Stimulated activated CD8-positive, alpha-beta memory T cell treated with anti-CD3 and anti-CD28 coated beads, Interleukin-7, amount 100 ng/mL, for 48 hours (primary cell): ENCODE results near the gene SLC43A1.
"Not testable (repeated sequence)": the region's sequence is repeated elsewhere in the genome, so short reads cannot be mapped to it uniquely, and the experiment has no call there.

Source experiments
- DNase-seq, 2 donors: peaks; one replicate each; pipeline ENCODE4 v3.0.0-alpha.2; 2020; ENCODE audit warnings: low read depth in 1 of 2; ENCODE audit errors: extremely low read depth in 1 of 2

SLC43A1 gene

GRCh38 chr11:57515332-57516060 lies at the start of gene SLC43A1:
SLC43A1 (minus strand) TSS chr11:57515702; CDS start chr11:57514111, 1,591 bp downstream.
- DNase-seq: no peak

DNA sequence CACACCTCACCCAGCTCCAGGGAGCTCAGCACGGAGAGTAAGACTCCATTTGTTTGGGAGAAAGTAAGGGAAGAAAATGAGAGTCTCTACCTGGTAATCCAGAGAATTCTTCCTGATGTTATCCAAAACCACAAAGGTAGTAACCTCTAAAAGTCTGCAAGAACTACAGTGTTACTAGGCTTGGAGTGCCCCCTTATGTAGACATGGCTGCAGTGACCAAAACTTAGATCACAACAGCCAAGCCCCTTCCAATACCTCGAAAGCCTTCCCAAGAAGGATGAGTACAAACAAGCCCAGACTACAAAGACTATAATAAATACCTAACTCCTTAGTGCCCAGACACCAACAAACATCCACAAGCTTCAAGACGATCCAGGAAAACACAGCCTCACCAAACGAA lies 47.1 kb upstream of the SLC43A1 start:
- no peak for DNase-seq

DNA sequence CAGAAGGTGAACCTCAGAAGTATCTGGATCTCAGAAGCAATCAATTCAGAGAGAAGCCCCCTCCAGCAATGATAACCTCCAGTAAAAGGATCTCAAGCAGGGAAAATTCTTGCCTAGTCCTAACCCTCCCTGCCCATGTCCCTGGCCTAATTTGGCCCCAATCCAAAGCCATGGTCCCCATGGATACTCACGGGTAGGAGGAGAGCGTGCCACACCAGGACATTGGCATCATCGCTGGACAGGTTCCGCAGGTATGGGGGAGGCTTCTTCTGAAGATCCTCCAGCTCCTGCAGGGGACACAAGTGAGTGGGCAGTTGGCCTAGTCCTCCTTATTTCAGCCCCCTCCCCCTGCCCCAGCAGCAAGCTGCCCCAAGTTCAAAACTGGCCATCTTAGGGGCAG lies 44.6 kb upstream of the SLC43A1 start:
- DNase-seq: no peak

DNA sequence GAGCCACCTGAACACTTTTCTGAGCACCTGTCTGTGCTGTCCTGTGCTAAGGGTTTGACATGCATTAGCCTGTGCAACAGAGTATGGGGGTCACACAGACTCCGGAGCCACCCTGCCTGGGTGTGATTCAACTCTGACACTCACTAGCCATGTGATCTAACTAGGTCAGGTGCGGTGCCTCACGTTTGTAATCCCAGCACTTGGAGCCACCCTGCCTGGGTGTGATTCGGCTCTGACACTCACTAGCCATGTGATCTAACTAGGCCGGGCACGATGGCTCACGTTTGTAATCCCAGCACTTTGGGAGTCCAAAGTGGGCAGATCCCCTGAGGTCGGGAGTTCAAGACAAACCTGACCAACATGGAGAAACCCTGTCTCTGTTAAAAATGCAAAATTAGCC lies 40.5 kb upstream of the SLC43A1 start:
- DNase-seq: no peak

DNA sequence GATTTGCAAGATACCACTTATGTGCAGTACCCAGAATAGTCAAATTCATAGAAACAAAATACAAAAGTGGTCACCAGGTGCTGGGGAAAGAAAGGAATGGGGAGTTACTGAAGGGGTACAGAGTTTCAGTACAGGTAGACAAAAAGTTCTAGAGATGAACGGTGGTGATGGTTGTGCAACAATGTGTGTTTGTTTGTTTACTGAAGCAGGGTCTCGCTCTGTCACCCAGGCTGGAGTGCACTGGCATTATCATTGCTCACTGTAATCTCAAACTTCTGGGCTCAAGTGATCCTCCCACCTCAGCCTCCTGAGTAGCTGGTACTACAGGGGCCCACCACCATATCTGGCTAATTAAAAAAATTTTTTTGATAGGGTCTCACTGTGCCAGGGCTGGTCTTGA lies 39.9 kb upstream of the SLC43A1 start:
- no peak for DNase-seq

DNA sequence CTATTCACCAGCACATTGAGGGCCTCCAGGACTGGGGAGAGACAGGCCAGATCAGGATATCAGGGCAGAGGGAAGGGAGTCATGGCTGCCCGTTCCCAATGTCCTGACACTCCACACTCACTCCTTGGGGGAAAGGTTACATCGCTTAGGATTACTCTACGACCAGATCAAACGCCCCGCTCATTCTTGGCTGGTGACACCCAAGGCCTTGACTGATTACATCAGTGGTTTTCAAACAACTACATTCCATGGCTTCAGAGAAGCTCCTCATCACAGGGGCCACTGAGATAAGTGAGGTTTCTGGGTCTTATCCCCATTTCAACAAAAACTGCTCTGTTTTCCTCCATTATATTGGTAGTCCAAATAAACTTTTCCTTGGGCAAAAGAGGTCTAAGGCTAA lies 37.0 kb upstream of the SLC43A1 start:
- no peak for DNase-seq

DNA sequence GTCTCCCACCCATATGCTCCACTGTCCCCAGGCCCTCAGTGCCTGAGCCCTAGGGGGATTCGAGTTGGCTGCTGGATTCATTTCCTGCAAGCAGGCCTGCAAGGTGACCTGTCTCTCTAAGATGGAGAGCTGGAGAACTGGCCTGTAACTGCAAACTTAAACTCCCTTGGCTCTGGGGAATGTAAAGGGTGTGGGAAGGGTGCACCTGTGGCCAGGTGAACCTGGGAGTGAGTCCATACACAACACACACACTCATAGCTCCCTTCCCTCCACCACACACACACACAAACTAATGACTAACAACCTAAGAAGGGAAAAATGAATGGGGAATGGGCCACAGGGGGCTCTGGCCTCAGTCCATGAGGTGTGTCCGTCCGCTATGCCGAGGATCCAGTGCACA lies 36.4 kb upstream of the SLC43A1 start:
- DNase-seq: no peak

DNA sequence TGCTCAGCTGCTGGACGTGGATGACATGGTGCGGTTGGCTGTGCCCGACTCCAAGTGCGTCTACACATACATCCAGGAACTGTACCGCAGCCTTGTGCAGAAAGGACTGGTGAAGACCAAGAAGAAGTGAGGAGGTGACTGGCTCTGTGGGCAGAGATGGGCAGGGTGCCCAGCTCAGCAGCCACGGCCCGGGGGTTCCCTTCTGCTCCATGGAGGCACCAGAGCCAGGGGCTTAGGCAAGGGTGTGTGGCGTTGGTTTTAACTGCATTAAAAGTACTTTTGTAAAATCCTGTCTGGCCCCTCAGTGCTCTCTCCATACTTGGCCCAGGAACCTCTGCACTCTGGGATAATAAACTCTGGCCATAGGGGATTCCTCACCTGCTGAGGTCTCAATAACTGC lies 34.5 kb upstream of the SLC43A1 start:
- DNase-seq: no peak

DNA sequence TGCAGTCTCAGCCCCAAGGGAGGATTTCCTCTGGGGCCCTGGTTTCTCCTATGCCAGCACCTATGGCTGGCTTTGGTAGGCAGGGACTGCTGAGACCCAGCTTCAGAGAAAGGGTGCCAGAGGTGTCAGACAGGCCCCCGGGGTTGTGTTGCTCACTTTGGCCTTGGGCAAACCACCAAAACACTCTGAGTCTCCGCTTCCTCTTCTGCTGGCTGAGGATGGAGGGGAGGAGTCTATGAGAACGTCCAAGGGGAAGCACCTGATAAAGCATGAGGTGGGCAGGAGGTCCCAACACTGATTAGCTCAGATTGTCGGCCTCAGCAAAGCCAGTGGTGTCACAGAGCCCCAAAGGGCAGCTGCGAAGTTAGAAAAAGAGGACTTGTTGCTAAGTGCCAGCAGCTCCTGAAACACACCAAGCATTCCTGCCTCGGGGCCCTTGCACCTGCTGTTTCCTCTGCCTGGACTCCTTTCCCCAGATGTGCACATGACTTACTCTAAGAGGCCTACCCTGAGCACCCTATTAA lies 32.4 kb upstream of the SLC43A1 start:
- DNase-seq: no peak

DNA sequence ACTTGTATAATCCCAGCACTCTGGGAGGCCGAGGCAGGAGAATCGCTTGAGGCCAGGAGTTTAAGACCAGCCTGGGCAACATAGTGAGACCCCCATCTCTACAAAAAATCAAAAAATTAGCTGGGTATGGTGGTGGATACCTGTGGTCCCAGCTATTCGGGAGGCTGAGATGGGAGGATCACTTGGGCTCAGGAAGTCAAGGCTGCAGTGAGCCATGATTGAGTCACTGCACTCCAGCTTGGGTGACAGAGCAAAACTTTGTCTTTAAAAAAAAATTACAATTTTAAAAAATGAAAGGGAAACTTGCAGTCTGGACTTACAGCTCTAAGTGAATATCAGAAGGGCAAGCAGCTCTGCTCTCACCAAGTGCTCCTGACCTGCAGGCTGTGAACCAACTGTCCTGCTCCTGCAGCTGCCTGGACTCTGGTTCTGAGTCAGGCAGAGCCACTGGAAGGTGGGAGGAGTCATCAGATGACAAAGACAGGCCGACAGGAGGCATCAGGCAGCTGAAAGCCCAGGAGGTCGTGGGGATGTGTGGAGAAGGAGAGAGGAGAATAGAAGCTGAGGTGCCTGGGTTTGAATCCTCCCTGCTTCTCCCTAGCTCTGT lies 31.5 kb upstream of the SLC43A1 start:
- no peak for DNase-seq

DNA sequence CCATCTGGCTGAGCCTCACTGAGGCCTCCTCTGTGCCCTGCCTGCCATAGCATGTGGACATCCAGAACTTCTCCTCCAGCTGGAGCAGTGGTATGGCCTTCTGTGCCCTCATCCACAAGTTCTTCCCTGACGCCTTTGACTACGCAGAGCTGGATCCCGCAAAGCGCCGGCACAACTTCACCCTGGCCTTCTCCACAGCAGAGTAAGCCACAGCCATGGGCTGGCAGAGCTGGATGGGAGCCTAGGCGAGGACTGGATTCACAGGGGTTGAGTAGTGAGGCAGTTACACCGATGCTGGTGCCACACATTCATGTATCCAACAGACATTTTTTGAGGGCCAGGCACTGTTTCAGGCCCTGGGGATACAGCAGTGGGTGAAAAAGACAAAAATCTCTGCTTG lies 30.9 kb upstream of the SLC43A1 start:
- no peak for DNase-seq

GRCh38 chr11:57545883-57546282 lies 30.4 kb upstream of the SLC43A1 start:
- DNase-seq: no peak

- DNase-seq: no peak
Measured at GRCh38 chr11:57544566-57544965, 29.1 kb upstream of the SLC43A1 start.

DNA sequence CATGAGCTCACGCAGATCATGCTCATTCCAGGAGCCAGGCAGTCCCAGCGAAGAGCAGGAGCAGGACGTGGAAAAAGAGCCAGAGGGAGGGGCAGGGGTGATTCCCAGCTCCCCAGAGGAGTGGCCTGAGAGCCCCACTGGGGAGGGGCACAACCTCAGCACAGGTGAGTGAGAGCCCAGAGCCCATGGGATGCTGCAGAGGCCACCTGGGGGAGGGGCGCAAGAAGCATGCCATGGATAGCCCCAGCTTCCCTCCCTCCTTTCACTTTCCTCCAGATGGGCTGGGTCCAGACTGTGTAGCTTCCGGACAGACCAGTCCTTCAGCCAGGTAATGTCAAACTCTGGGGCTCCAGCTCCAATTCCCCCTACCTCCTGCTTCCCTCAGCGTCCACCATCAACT lies 28.1 kb upstream of the SLC43A1 start:
- DNase-seq: no peak

GRCh38 chr11:57542582-57542981 lies 27.1 kb upstream of the SLC43A1 start:
- no peak for DNase-seq

- no peak for DNase-seq
Measured at GRCh38 chr11:57541169-57541568, 25.7 kb upstream of the SLC43A1 start.

DNA sequence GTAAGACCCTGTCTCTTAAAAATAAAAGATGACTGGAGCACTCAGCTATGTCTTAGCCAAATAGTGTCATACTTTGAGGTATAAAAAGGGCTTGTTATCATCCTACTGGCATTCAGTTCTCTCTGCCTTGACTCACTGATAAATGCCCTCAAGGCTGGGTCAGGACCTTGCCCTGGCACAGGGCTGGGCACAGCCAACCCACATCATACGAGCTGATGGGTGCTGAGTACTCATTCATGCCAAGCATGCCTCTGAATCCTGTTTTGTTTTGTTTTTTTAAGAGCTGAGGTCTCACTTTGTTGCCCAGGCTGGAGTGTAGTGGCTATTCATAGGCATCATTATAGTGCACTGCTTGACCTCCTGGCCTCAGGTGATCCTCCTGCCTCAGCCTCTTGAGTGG lies 23.8 kb upstream of the SLC43A1 start:
- no peak for DNase-seq

- no peak for DNase-seq
Measured at GRCh38 chr11:57536947-57537619, 21.6 kb upstream of the SLC43A1 start, which contains the start of gene SMTNL1. SMTNL1 (plus strand) TSS chr11:57537595; CDS start chr11:57542643, 5,048 bp downstream.

DNA sequence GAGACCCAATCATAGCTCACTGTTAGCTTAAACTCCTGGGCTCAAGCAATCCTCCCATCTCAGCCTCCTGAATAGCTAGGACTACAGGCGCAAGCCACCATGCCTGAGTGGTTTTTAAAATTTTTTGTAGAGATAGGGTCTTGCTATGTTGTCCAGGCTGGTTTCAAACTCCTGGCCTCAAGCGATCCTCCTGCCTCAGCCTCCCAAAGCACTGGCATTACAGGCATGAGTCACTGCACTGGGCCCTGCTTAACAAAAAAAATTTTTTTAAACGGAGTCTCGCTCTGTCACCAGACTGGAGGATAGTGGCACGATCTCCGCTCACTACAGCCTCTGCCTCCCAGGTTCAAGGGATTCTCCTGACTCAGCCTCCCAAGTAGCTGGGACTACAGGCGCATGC lies 18.9 kb upstream of the SLC43A1 start:
- DNase-seq: not testable (repeated sequence)

- peak; percentile 88 to 93 for DNase-seq
Measured at GRCh38 chr11:57530596-57531507, 15.3 kb upstream of the SLC43A1 start, which contains the start of gene TIMM10. TIMM10 (minus strand) TSS chr11:57530754; CDS start chr11:57530189, 565 bp downstream.

GRCh38 chr11:57530215-57530595 lies 14.7 kb upstream of the SLC43A1 start:
- DNase-seq: no peak
